ENCODE results near the gene MLPH. TPM values are rescaled to one million over a fixed set of nuclear protein-coding genes. Genes with fewer than 3 reads are reported as not detected.

The MLPH gene
- total RNA-seq, 2 experiments from 2014 or later, result 0.39 TPM; not detected in 1

- Histone ChIP-seq H3K27me3 (ENCODE audit: control insufficient read depth in 1 of 2, insufficient read depth in 2 of 2, low read length in 2 of 2) (peaks cover 31 to 45% of the 10 kb centered on the region in 2 experiments), H3K4me1 (ENCODE audit: insufficient read depth, low read length) (peaks cover 4% of the 10 kb centered on the region), H3K36me3 (ENCODE audit: insufficient read depth, low read length) (no peaks in the 10 kb centered on the region), H3K27ac (ENCODE audit: low read depth in 1 of 2, low read length in 2 of 2) (no peak overlapping the region), H3K9me3 (ENCODE audit: control insufficient read depth in 1 of 2, insufficient read depth in 1 of 2, low read length in 2 of 2) (peaks cover 15 to 30% of the 10 kb centered on the region in 2 experiments), H3K4me3 (ENCODE audit: low read length) (no peak overlapping the region)
- Mint-ChIP-seq H3K4me3 (no peak overlapping the region), H3K9me3 (peaks cover 12% of the 10 kb centered on the region), H3K27me3 (peaks cover 58% of the 10 kb centered on the region), H3K36me3 (ENCODE audit: low read depth) (no peaks in the 10 kb centered on the region), H3K27ac (no peak overlapping the region), H3K4me1 (ENCODE audit: low read depth) (peaks cover 4% of the 10 kb centered on the region)
- intact Hi-C loops (cut with DNase I, micrococcal nuclease), result no loop called here
- ATAC-seq (ENCODE audit: poor library complexity) (no peak), DNase-seq (no peak)
- ChIA-PET CTCF (no interaction called here), POLR2A (no interaction called here)
- no peak for TF ChIP-seq CTCF (IDR thresholded peaks at IDR 0.05)
These were observed 445 bp downstream of the MLPH start for GRCh38 chr2:237487496-237487895.

- peaks cover 56% of the 10 kb centered on the region for H3K27me3 Mint-ChIP-seq
These were observed 1.2 kb downstream of the MLPH start for GRCh38 chr2:237488295-237488694.

GRCh38 chr2:237488901-237489860, 2.1 kb downstream of the MLPH start:
- H3K27me3 Mint-ChIP-seq, result peaks cover 54% of the 10 kb centered on the region
- no peak overlapping the region for H3K4me3 Mint-ChIP-seq
- no peak for TF ChIP-seq CTCF (IDR thresholded peaks at IDR 0.05)
- H3K27ac ChIP-seq (ENCODE audit: low read depth in 1 of 2, low read length in 2 of 2), result no peak overlapping the region
- peaks cover 12% of the 10 kb centered on the region for H3K9me3 Mint-ChIP-seq
- peaks cover 15 to 33% of the 10 kb centered on the region in 2 experiments for H3K9me3 ChIP-seq (ENCODE audit: control insufficient read depth in 1 of 2, insufficient read depth in 1 of 2, low read length in 2 of 2)
- POLR2A ChIA-PET, result interaction anchor here (0.7 kb wide), 1 partner anchor 68 kb away, joined by 3 read pairs; no protein-coding TSS in a partner anchor
- CTCF ChIA-PET, result interaction anchor here (1.6 kb wide), 1 partner anchor 68 kb away, joined by 3 read pairs; no protein-coding TSS in a partner anchor
- peaks cover 27 to 45% of the 10 kb centered on the region in 2 experiments for H3K27me3 ChIP-seq (ENCODE audit: control insufficient read depth in 1 of 2, insufficient read depth in 2 of 2, low read length in 2 of 2)
- intact Hi-C loops (cut with DNase I, micrococcal nuclease), result no loop called here
- H3K36me3 ChIP-seq (ENCODE audit: insufficient read depth, low read length), result no peaks in the 10 kb centered on the region
- H3K4me1 Mint-ChIP-seq (ENCODE audit: low read depth), result peaks cover 4% of the 10 kb centered on the region
- no peak overlapping the region for H3K4me3 ChIP-seq (ENCODE audit: low read length)
- H3K36me3 Mint-ChIP-seq (ENCODE audit: low read depth), result no peaks in the 10 kb centered on the region
- no peak for ATAC-seq (ENCODE audit: poor library complexity)
- peaks cover 4% of the 10 kb centered on the region for H3K4me1 ChIP-seq (ENCODE audit: insufficient read depth, low read length)
- no peak for DNase-seq
- no peak overlapping the region for H3K27ac Mint-ChIP-seq

More at GRCh38 chr2:237488295-237488694, 1.2 kb downstream of the MLPH start:
- no peak overlapping the region for H3K27ac Mint-ChIP-seq
- POLR2A ChIA-PET, result no interaction called here
- H3K27me3 ChIP-seq (ENCODE audit: control insufficient read depth in 1 of 2, insufficient read depth in 2 of 2, low read length in 2 of 2), result peaks cover 29 to 45% of the 10 kb centered on the region in 2 experiments
- intact Hi-C loops (cut with DNase I, micrococcal nuclease), result no loop called here
- H3K27ac ChIP-seq (ENCODE audit: low read depth in 1 of 2, low read length in 2 of 2), result no peak overlapping the region
- CTCF ChIA-PET, result no interaction called here
- peaks cover 4% of the 10 kb centered on the region for H3K4me1 ChIP-seq (ENCODE audit: insufficient read depth, low read length)
- no peak for ATAC-seq (ENCODE audit: poor library complexity)
- peaks cover 4% of the 10 kb centered on the region for H3K4me1 Mint-ChIP-seq (ENCODE audit: low read depth)
- no peak overlapping the region for H3K4me3 Mint-ChIP-seq
- TF ChIP-seq CTCF (IDR thresholded peaks at IDR 0.05), result no peak
- DNase-seq, result no peak
- H3K9me3 ChIP-seq (ENCODE audit: control insufficient read depth in 1 of 2, insufficient read depth in 1 of 2, low read length in 2 of 2), result peaks cover 15 to 33% of the 10 kb centered on the region in 2 experiments
- H3K36me3 ChIP-seq (ENCODE audit: insufficient read depth, low read length), result no peaks in the 10 kb centered on the region
- no peak overlapping the region for H3K4me3 ChIP-seq (ENCODE audit: low read length)
- H3K9me3 Mint-ChIP-seq, result peaks cover 12% of the 10 kb centered on the region
- no peaks in the 10 kb centered on the region for H3K36me3 Mint-ChIP-seq (ENCODE audit: low read depth)
